ENCODE measurements around the gene NOL4L.

NOL4L gene

DNA sequence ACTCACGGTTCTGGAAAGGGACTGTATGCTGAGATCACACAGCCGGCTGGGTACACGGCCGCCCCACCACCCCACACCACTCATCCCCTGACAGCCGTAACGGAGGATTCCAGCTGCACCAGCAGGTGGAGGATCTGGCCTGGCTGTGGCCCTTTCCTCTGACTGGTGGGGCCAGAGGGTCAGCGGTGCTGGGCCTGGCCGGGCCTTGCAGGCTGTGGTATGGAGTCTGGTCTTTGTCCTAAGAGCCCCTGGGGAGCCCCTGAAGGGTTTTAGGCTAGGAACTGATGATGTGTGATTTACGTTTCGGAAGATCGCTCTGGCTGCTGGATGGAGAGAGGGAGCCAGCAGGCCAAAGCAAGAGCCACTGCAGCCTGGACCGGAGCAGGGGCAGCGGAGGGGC is 26.6 kb downstream of the NOL4L start:
- no peak for TF ChIP-seq POLR2AphosphoS5 (IDR thresholded peaks at IDR 0.05; ENCODE audit: borderline replicate concordance, low read depth, low read length)
- no peak for TF ChIP-seq FOXP2 (optimal IDR thresholded peaks at IDR 0.05; ENCODE audit: control extremely low read depth, extremely low read length, insufficient read depth)
- TF ChIP-seq EZH2 (IDR thresholded peaks at IDR 0.05) = no peak

DNA sequence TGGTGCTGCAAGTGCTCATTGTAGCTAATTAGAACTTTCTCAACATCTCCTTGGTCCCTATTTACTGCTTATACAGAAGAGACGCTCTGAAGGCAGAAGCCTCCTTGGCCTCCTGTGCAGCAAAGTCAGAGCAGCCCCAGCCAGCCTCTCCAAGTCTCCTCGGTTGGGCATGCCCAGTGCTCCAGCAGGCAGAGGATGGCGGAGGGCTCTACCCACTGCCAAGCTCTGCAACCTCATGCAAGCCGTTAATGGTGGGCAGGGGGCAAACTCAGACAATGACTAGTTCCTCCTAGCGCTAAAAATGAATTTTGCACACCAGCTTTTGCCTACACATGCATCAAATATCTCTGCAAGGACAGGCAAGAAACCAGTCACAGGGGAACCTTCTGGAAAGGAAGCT is 27.8 kb downstream of the NOL4L start:
- Histone ChIP-seq H3K36me3 (ENCODE audit: insufficient read depth, low read length) (no peaks in the 10 kb centered on the region), H3K9ac (ENCODE audit: insufficient read length) (no peak overlapping the region), H3K4me3 (no peak overlapping the region), H3K9me3 (ENCODE audit: low read depth, low read length) (no peaks in the 10 kb centered on the region), H3K27ac (no peak overlapping the region)
- no peak for TF ChIP-seq EZH2 (IDR thresholded peaks at IDR 0.05)
- no peak for DNase-seq (ENCODE audit: low read depth, low spot score)

More for the DNA sequence above, 26.6 kb downstream of the NOL4L start:
- no peak for DNase-seq (ENCODE audit: low read depth, low spot score)
- H3K9me3 ChIP-seq (ENCODE audit: low read depth, low read length) = no peaks in the 10 kb centered on the region
- no peak overlapping the region for H3K4me3 ChIP-seq
- no peak overlapping the region for H3K27ac ChIP-seq
- H3K36me3 ChIP-seq (ENCODE audit: insufficient read depth, low read length) = no peaks in the 10 kb centered on the region
- H3K9ac ChIP-seq (ENCODE audit: insufficient read length) = no peak overlapping the region

GRCh38 chr20:32556312-32557184 is 28.6 kb downstream of the NOL4L start:
- H3K9me3 ChIP-seq (ENCODE audit: low read depth, low read length) = no peaks in the 10 kb centered on the region
- H3K27ac ChIP-seq = no peak overlapping the region
- H3K4me3 ChIP-seq = no peak overlapping the region
- no peak for DNase-seq (ENCODE audit: low read depth, low spot score)
- no peak overlapping the region for H3K9ac ChIP-seq (ENCODE audit: insufficient read length)
- H3K36me3 ChIP-seq (ENCODE audit: insufficient read depth, low read length) = no peaks in the 10 kb centered on the region
- TF ChIP-seq FOXP2 (optimal IDR thresholded peaks at IDR 0.05; ENCODE audit: control extremely low read depth, extremely low read length, insufficient read depth) = no peak
- TF ChIP-seq EZH2 (IDR thresholded peaks at IDR 0.05) = no peak
- no peak for TF ChIP-seq POLR2AphosphoS5 (IDR thresholded peaks at IDR 0.05; ENCODE audit: borderline replicate concordance, low read depth, low read length)

DNA sequence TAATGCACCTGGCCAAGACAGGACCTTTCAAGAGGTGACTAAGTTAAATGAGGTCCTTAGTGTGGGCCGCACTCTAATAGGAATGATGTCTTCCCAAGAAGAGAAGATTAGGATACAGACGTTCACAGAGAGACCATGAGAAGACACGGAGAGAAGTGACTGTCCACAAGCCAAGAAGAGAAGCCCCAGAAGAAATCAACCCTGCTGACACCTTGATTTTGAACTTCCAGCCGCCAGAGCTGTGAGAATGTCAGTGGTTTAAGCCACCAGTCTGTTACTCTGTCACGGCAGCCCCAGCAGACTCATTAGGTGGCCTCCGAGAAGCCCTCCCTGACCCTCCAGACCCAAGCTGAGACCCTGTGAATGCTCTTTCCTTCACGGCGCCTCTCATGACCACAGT is 29.5 kb downstream of the NOL4L start:
- H3K9ac ChIP-seq (ENCODE audit: insufficient read length) = no peak overlapping the region
- no peak for TF ChIP-seq FOXP2 (optimal IDR thresholded peaks at IDR 0.05; ENCODE audit: control extremely low read depth, extremely low read length, insufficient read depth)
- TF ChIP-seq EZH2 (IDR thresholded peaks at IDR 0.05) = no peak
- TF ChIP-seq POLR2AphosphoS5 (IDR thresholded peaks at IDR 0.05; ENCODE audit: borderline replicate concordance, low read depth, low read length) = no peak
- no peak overlapping the region for H3K27ac ChIP-seq
- H3K36me3 ChIP-seq (ENCODE audit: insufficient read depth, low read length) = no peaks in the 10 kb centered on the region
- no peaks in the 10 kb centered on the region for H3K9me3 ChIP-seq (ENCODE audit: low read depth, low read length)
- DNase-seq (ENCODE audit: low read depth, low spot score) = no peak
- H3K4me3 ChIP-seq = no peak overlapping the region

- Histone ChIP-seq H3K9me3 (ENCODE audit: low read depth, low read length) (no peaks in the 10 kb centered on the region), H3K36me3 (ENCODE audit: insufficient read depth, low read length) (no peaks in the 10 kb centered on the region), H3K27ac (no peak overlapping the region), H3K4me3 (no peak overlapping the region), H3K9ac (ENCODE audit: insufficient read length) (no peak overlapping the region)
- DNase-seq (ENCODE audit: low read depth, low spot score) = no peak
- TF ChIP-seq POLR2AphosphoS5 (IDR thresholded peaks at IDR 0.05; ENCODE audit: borderline replicate concordance, low read depth, low read length) (no peak), EZH2 (IDR thresholded peaks at IDR 0.05) (no peak), FOXP2 (optimal IDR thresholded peaks at IDR 0.05; ENCODE audit: control extremely low read depth, extremely low read length, insufficient read depth) (no peak)
These were observed 30.2 kb downstream of the NOL4L start for GRCh38 chr20:32554965-32555289.

DNA sequence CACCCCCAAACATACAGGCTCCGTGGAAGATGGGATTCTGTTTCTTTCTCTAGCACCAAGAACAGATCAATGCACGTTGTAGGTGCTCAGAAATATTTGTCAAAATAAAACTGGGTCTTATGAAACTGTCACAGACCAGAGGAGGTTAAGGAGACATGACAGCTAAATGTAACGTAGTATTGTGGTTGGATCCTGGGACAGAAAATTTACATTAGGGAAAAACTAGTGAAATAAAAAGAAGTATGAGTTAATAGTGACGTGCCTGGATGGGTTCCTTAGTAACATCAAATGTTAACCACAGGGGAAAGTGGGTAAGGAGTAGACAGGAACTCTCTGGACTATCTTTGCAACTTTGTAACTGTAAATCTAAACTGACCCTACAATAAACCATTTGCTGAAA is 31.5 kb downstream of the NOL4L start:
- Histone ChIP-seq H3K9ac (ENCODE audit: insufficient read length) (no peak overlapping the region), H3K4me3 (no peak overlapping the region), H3K36me3 (ENCODE audit: insufficient read depth, low read length) (no peaks in the 10 kb centered on the region), H3K27ac (no peak overlapping the region), H3K9me3 (ENCODE audit: low read depth, low read length) (peaks cover 4% of the 10 kb centered on the region; the same call in 1 of the 2 replicates)
- no peak for TF ChIP-seq FOXP2 (optimal IDR thresholded peaks at IDR 0.05; ENCODE audit: control extremely low read depth, extremely low read length, insufficient read depth)
- no peak for TF ChIP-seq EZH2 (IDR thresholded peaks at IDR 0.05)
- no peak for DNase-seq (ENCODE audit: low read depth, low spot score)

- Histone ChIP-seq H3K4me3 (no peak overlapping the region), H3K36me3 (ENCODE audit: insufficient read depth, low read length) (no peaks in the 10 kb centered on the region), H3K9me3 (ENCODE audit: low read depth, low read length) (peaks cover 4% of the 10 kb centered on the region; the same call in 1 of the 2 replicates), H3K27ac (no peak overlapping the region), H3K9ac (ENCODE audit: insufficient read length) (no peak overlapping the region)
- no peak for TF ChIP-seq FOXP2 (optimal IDR thresholded peaks at IDR 0.05; ENCODE audit: control extremely low read depth, extremely low read length, insufficient read depth)
- TF ChIP-seq POLR2AphosphoS5 (IDR thresholded peaks at IDR 0.05; ENCODE audit: borderline replicate concordance, low read depth, low read length) = no peak
- TF ChIP-seq EZH2 (IDR thresholded peaks at IDR 0.05) = no peak
- no peak for DNase-seq (ENCODE audit: low read depth, low spot score)
These were observed 33.4 kb downstream of the NOL4L start for GRCh38 chr20:32551693-32552092.

- Histone ChIP-seq H3K9ac (ENCODE audit: insufficient read length) (no peak overlapping the region), H3K4me3 (no peak overlapping the region), H3K36me3 (ENCODE audit: insufficient read depth, low read length) (no peaks in the 10 kb centered on the region), H3K27ac (no peak overlapping the region), H3K9me3 (ENCODE audit: low read depth, low read length) (peaks cover 4% of the 10 kb centered on the region; the same call in 1 of the 2 replicates)
- DNase-seq (ENCODE audit: low read depth, low spot score) = no peak
- no peak for TF ChIP-seq EZH2 (IDR thresholded peaks at IDR 0.05)
- no peak for TF ChIP-seq FOXP2 (optimal IDR thresholded peaks at IDR 0.05; ENCODE audit: control extremely low read depth, extremely low read length, insufficient read depth)
- TF ChIP-seq POLR2AphosphoS5 (IDR thresholded peaks at IDR 0.05; ENCODE audit: borderline replicate concordance, low read depth, low read length) = no peak
These were observed 35.3 kb downstream of the NOL4L start for GRCh38 chr20:32549842-32550241.

DNA sequence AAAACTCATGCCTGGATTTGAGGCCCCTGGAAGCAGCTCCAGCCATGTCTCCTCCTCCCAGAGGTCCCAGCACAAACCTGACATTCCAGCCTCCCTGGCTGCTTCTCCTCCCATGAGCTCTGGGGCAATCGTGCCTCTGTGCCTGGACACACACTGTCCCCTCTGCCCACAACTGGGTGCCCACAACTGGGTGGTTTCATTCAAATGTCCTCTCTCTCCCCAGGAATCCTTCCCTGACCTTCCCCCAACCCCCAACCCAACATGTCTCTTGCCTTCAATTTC is 37.4 kb downstream of the NOL4L start:
- no peak overlapping the region for H3K27ac ChIP-seq
- DNase-seq (ENCODE audit: low read depth, low spot score) = no peak
- no peak overlapping the region for H3K4me3 ChIP-seq
- H3K9me3 ChIP-seq (ENCODE audit: low read depth, low read length) = peaks cover 4% of the 10 kb centered on the region; the same call in 1 of the 2 replicates
- H3K9ac ChIP-seq (ENCODE audit: insufficient read length) = no peak overlapping the region
- TF ChIP-seq EZH2 (IDR thresholded peaks at IDR 0.05) (no peak), POLR2AphosphoS5 (IDR thresholded peaks at IDR 0.05; ENCODE audit: borderline replicate concordance, low read depth, low read length) (no peak), FOXP2 (optimal IDR thresholded peaks at IDR 0.05; ENCODE audit: control extremely low read depth, extremely low read length, insufficient read depth) (no peak)
- no peaks in the 10 kb centered on the region for H3K36me3 ChIP-seq (ENCODE audit: insufficient read depth, low read length)
